Gastrocnemius medialis (tissue), 4 donors: ENCODE measurements around the gene DPF1.

Experiments
- POLR2A ChIP-seq, 2 donors: fragments of 450-650 bp; IDR thresholded peaks; one replicate each; pipeline ENCODE4 v1.6.1; 2017; ENCODE audit warnings: antibody characterized with exemption in 2 of 2, mild to moderate bottlenecking in 2 of 2, moderate library complexity in 2 of 2
- TF ChIP-seq, protein P1 (sequence below), 5 experiments: fragments of 450-650 bp in 3 of 5; fragments of 200-600 bp in 2 of 5; sonication (generic) in 2 of 5; IDR thresholded peaks in 4 of 5; conservative IDR thresholded peaks in 1 of 5; 1 replicate in 4 of 5; 2 replicates in 1 of 5; pipeline ENCODE4 v1.5.1; 2016 to 2019; ENCODE audit warnings: antibody characterized with exemption in 5 of 5, mild to moderate bottlenecking in 3 of 5, moderate library complexity in 3 of 5

DNA sequence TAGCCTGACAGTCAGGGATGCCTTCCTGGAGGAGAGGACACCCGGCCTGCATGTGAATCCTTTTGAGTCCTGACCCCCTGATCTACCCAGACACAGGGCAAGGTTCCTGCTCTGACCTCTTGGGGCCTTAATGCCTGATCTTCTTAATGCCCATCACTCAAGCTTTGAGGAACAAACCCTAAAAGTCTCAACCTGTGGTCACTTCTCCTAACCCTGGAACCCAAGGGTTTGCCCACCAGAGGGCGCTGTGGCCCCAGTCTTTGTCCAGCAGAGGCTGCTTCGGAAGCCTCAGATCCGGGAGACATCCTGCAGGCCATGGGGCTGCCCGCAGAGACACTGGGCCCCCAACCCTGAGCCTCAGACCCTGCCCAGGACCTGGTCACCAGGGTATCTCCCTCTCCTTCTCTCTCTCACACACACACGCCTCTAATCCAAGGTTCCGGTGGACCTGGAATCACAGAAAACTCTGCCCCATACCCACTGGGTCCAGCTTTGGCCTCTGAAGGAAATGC is 9.8 kb upstream of the DPF1 start:
- TF ChIP-seq, protein P1, sequence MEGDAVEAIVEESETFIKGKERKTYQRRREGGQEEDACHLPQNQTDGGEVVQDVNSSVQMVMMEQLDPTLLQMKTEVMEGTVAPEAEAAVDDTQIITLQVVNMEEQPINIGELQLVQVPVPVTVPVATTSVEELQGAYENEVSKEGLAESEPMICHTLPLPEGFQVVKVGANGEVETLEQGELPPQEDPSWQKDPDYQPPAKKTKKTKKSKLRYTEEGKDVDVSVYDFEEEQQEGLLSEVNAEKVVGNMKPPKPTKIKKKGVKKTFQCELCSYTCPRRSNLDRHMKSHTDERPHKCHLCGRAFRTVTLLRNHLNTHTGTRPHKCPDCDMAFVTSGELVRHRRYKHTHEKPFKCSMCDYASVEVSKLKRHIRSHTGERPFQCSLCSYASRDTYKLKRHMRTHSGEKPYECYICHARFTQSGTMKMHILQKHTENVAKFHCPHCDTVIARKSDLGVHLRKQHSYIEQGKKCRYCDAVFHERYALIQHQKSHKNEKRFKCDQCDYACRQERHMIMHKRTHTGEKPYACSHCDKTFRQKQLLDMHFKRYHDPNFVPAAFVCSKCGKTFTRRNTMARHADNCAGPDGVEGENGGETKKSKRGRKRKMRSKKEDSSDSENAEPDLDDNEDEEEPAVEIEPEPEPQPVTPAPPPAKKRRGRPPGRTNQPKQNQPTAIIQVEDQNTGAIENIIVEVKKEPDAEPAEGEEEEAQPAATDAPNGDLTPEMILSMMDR (IDR thresholded peaks at IDR 0.05 in 4 of 5, conservative IDR thresholded peaks at IDR 0.05 in 1 of 5) = peak; percentile 21 to 78 (median 74)
- no peak for TF ChIP-seq POLR2A (IDR thresholded peaks at IDR 0.05)
